HG03571 (cell line): Measurements from ENCODE around the gene CFAP298.
A peak's percentile ranks its signal among the peaks of the same experiment; 100 is the strongest.
"Not testable (repeated sequence)": the region's sequence is repeated elsewhere in the genome, so short reads cannot be mapped to it uniquely, and the experiment has no call there.

Experiments
- ATAC-seq: cut with Tn5 transposase; IDR thresholded peaks from one replicate; pipeline ENCODE4 v1.9.1; 2021; ENCODE audit not compliant: unreplicated experiment

Gene CFAP298, protein sequence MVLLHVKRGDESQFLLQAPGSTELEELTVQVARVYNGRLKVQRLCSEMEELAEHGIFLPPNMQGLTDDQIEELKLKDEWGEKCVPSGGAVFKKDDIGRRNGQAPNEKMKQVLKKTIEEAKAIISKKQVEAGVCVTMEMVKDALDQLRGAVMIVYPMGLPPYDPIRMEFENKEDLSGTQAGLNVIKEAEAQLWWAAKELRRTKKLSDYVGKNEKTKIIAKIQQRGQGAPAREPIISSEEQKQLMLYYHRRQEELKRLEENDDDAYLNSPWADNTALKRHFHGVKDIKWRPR

GRCh38 chr21:32612075-32612998, at the start of gene CFAP298:
Gene CFAP298 (minus strand): TSS chr21:32612377. CDS start chr21:32612243, 134 bp downstream.
- peak; percentile 94 for ATAC-seq

- ATAC-seq: not testable (repeated sequence)
Observed at GRCh38 chr21:32661026-32661782, 49.0 kb upstream of the CFAP298 start.

- ATAC-seq: no peak
Observed at GRCh38 chr21:32658524-32658923, 46.3 kb upstream of the CFAP298 start.

GRCh38 chr21:32653326-32653901, 41.2 kb upstream of the CFAP298 start:
- ATAC-seq: no peak

DNA sequence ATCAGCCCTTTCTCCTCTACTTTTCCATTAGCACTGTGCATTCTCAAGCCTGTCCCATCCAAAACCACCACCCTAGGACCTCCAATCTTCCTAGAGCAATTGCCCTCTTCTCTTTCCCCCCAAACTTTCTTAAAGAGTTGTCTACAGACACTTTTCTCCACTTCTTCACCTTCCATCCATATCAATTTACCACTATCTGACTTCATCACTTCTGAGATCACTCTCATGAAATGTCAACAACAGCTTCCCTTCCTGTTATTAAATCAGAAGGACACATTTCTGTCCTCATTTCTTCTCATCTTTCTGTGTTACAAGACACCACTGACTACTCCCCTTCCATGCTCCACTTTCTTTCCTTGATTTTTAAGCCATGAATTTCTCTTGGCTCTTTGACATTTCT, 36.0 kb upstream of the CFAP298 start:
- ATAC-seq: no peak

GRCh38 chr21:32645261-32646182, 33.3 kb upstream of the CFAP298 start:
- ATAC-seq: no peak

- ATAC-seq: no peak
Observed at GRCh38 chr21:32641710-32642698, 29.8 kb upstream of the CFAP298 start.

DNA sequence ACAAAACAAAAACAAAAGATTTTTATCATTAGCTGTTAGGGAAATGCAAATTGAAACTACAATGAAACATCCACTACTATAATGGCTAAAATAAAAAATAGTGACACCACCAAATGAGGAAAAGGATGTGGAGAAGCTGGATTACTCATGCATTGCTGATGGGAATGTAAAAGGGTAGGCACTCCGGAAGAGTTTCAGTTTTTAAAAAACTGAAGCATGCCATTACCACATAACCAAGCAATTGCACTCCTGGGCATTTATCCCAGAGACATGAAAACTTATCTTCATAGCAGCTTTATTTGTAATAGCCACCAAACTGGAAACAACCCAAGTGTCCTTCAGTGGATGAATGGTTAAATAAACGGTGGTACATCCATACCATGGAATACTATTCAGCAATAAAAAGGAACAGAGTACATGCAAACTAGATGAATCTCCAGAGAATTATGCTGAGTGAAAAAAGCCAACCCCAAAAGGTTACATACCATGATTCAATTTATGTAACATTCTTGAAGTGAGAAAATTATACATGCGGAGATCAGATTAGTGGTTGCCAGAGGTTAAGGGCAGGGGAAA, 14.5 kb upstream of the CFAP298 start:
- ATAC-seq: no peak

- not testable (repeated sequence) for ATAC-seq
Observed at GRCh38 chr21:32618218-32618617, 6.0 kb upstream of the CFAP298 start.

- ATAC-seq: no peak
Observed at GRCh38 chr21:32613436-32614043, 1.4 kb upstream of the CFAP298 start.

- peak; percentile 8 for ATAC-seq
Observed at GRCh38 chr21:32612999-32613337, 791 bp upstream of the CFAP298 start.

DNA sequence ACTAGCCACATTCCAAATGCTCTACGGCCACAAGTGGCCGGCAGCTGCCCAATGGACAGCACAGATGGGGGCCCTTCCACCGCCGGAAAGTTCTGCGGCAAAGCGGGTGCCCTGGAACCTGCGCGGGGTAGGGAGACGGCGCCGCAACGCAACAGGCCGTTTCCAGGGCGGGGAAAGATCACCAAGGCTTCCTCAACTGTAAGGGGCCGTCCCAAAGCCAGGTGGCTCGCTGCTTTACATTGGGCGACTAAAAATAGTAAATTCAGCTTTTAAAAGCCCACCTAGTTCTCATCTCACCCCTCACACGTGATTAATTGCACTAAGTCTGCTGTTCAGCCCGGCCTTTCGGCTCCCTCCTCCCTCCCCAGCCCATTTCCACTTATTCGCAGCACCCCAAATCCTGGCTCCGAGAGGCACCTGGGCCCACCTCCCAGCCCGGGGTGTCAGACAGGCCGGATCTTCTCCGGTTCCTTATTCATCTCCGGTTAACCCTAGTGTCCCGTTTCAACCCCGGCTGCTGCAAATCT, 643 bp downstream of the CFAP298 start:
- ATAC-seq: no peak

GRCh38 chr21:32610940-32611339, 1.2 kb downstream of the CFAP298 start:
- ATAC-seq: not testable (repeated sequence)

- no peak for ATAC-seq
Observed at GRCh38 chr21:32608851-32609250, 3.3 kb downstream of the CFAP298 start.

- no peak for ATAC-seq
Observed at GRCh38 chr21:32605469-32605868, 6.7 kb downstream of the CFAP298 start.

GRCh38 chr21:32604464-32604863, 7.7 kb downstream of the CFAP298 start:
- ATAC-seq: no peak

GRCh38 chr21:32603131-32603530, 9.0 kb downstream of the CFAP298 start:
- ATAC-seq: no peak

GRCh38 chr21:32602099-32602498, 10.1 kb downstream of the CFAP298 start:
- ATAC-seq: no peak
